ENCODE measurements around the gene ANKRD11. TPM values are rescaled to one million over a fixed set of nuclear protein-coding genes. Genes with fewer than 3 reads are reported as not detected.
"Not testable (repeated sequence)": the region's sequence is repeated elsewhere in the genome, so short reads cannot be mapped to it uniquely, and the experiment has no call there.

The ANKRD11 gene
- total RNA-seq, 4 donors from 2014 or later = 75.6 to 183 (median 108) TPM

DNA sequence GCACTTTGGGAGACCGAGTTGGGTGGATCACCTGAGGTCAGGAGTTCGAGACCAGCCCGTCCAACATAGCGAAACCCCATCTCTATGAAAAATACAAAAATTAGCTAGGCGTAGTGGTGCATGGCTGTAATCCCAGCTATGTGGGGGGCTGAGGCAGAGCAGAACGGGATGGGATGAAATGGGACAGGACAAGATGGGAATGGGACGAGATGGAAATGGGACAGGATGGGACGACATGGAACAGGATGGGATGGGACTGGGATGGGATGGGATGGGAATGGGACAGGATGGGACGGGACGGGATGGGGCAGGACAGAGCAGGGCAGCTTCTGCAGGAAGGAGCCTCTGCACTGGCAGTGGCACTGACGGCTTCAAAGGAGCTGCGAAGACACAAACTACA, 106.1 kb downstream of the ANKRD11 start:
- 93% methylated on average over 12 of the region's 12 CpGs for WGBS, 2 donors
- TF ChIP-seq, protein P1, sequence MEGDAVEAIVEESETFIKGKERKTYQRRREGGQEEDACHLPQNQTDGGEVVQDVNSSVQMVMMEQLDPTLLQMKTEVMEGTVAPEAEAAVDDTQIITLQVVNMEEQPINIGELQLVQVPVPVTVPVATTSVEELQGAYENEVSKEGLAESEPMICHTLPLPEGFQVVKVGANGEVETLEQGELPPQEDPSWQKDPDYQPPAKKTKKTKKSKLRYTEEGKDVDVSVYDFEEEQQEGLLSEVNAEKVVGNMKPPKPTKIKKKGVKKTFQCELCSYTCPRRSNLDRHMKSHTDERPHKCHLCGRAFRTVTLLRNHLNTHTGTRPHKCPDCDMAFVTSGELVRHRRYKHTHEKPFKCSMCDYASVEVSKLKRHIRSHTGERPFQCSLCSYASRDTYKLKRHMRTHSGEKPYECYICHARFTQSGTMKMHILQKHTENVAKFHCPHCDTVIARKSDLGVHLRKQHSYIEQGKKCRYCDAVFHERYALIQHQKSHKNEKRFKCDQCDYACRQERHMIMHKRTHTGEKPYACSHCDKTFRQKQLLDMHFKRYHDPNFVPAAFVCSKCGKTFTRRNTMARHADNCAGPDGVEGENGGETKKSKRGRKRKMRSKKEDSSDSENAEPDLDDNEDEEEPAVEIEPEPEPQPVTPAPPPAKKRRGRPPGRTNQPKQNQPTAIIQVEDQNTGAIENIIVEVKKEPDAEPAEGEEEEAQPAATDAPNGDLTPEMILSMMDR (IDR thresholded peaks at IDR 0.05) = no peak
- no peak for DNase-seq (ENCODE audit: low spot score in 2 of 2)
- H3K4me3 ChIP-seq (ENCODE audit: low read depth, poor library complexity, severe bottlenecking) = no peak overlapping the region
- intact Hi-C loops (cut with DNase I; ENCODE audit: low total_unique reads) = no loop called here

GRCh38 chr16:89383095-89384003, 107.0 kb downstream of the ANKRD11 start:
- no peak overlapping the region for H3K4me3 ChIP-seq (ENCODE audit: low read depth, poor library complexity, severe bottlenecking)

GRCh38 chr16:89382555-89382954, 107.8 kb downstream of the ANKRD11 start:
- H3K4me3 ChIP-seq (ENCODE audit: low read depth, poor library complexity, severe bottlenecking); DNase-seq (ENCODE audit: low spot score in 2 of 2); intact Hi-C loops (cut with DNase I; ENCODE audit: low total_unique reads): not testable (repeated sequence)
- WGBS, 2 donors = 75 to 78% methylated on average over 5 of the region's 5 CpGs

More at GRCh38 chr16:89383095-89384003, 107.0 kb downstream of the ANKRD11 start:
- TF ChIP-seq, protein P1 (IDR thresholded peaks at IDR 0.05) = no peak
- TF ChIP-seq POLR2A (IDR thresholded peaks at IDR 0.05) = no peak
- WGBS, 2 donors = 60% methylated on average over 29 of the region's 29 CpGs
- no peak for DNase-seq (ENCODE audit: low spot score in 2 of 2)
- intact Hi-C loops (cut with DNase I; ENCODE audit: low total_unique reads) = no loop called here

DNA sequence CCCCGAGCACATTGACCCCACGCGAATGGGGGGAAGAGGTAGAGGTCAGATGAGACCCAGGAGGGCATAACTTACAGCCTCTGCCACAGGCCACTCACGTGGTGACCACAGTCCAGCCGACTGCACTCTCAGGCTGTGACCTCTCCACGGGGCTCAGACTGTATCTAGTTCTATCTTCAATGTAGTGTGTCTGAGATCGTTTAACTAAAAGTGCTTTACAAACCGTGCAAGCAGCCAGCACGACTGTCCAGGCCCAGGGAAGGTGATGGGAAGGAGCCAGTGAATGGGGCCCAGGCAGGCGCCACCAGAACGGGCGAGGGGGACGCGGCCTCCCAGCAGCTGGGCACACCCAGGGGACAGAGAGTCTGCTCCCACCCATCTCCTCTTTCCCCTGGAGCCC, 108.6 kb downstream of the ANKRD11 start:
- no peak for TF ChIP-seq POLR2A (IDR thresholded peaks at IDR 0.05)
- TF ChIP-seq, protein P1 (IDR thresholded peaks at IDR 0.05) = no peak
- intact Hi-C loops (cut with DNase I; ENCODE audit: low total_unique reads) = no loop called here
- H3K4me3 ChIP-seq (ENCODE audit: low read depth, poor library complexity, severe bottlenecking) = no peak overlapping the region
- 68 to 72% methylated on average over 14 of the region's 14 CpGs for WGBS, 2 donors
- DNase-seq (ENCODE audit: low spot score in 2 of 2) = no peak

GRCh38 chr16:89380681-89381080, 109.7 kb downstream of the ANKRD11 start:
- WGBS, 2 donors = 83 to 84% methylated on average over 15 of the region's 15 CpGs
- intact Hi-C loops (cut with DNase I; ENCODE audit: low total_unique reads) = no loop called here
- no peak for TF ChIP-seq POLR2A (IDR thresholded peaks at IDR 0.05)
- TF ChIP-seq, protein P1 (IDR thresholded peaks at IDR 0.05) = no peak
- no peak for DNase-seq (ENCODE audit: low spot score in 2 of 2)
- H3K4me3 ChIP-seq (ENCODE audit: low read depth, poor library complexity, severe bottlenecking) = no peak overlapping the region

GRCh38 chr16:89378947-89379771, 111.2 kb downstream of the ANKRD11 start:
- TF ChIP-seq, protein P1 (IDR thresholded peaks at IDR 0.05) = no peak
- no peak for TF ChIP-seq POLR2A (IDR thresholded peaks at IDR 0.05)
- WGBS, 2 donors = 47 to 48% methylated on average over 29 of the region's 29 CpGs
- H3K4me3 ChIP-seq (ENCODE audit: low read depth, poor library complexity, severe bottlenecking) = no peak overlapping the region
- intact Hi-C loops (cut with DNase I; ENCODE audit: low total_unique reads) = no loop called here
- no peak for DNase-seq (ENCODE audit: low spot score in 2 of 2)
